Epithelial cell of esophagus (primary cell): ENCODE data around the gene ANKRD53.
"Not testable (repeated sequence)": the region's sequence is repeated elsewhere in the genome, so short reads cannot be mapped to it uniquely, and the experiment has no call there.

Experiments
- DNase-seq: peaks from one replicate; pipeline ENCODE4 v3.0.0; 2010; ENCODE audit warnings: low read depth
- H3K4me3 ChIP-seq: 2 replicates; pipeline ENCODE4 v1.5.1; 2011; ENCODE audit warnings: mild to moderate bottlenecking, low read length, control low read depth
- TF ChIP-seq, protein P1 (sequence below): IDR thresholded peaks from 2 replicates; pipeline ENCODE4 v1.5.1; 2011; ENCODE audit warnings: low read depth, mild to moderate bottlenecking, low read length, control low read depth, inconsistent platforms; ENCODE audit not compliant: insufficient read depth; ENCODE audit errors: missing control alignments

Gene ANKRD53

DNA sequence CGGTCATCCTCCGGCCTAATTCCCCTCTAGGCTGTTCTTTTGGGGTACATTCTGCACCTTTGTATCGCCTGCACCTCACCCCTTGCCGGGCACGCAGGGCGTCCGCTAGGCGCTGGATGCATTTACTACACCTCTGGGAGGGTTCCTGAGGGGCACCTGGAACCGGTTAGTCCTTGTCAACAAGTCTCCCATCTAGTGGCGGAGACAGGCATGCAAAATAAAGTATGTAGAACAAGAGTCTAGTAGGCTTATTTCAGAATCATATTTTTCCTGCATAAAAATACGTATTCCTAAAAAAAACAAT lies 16.9 kb downstream of the ANKRD53 start:
- TF ChIP-seq, protein P1, sequence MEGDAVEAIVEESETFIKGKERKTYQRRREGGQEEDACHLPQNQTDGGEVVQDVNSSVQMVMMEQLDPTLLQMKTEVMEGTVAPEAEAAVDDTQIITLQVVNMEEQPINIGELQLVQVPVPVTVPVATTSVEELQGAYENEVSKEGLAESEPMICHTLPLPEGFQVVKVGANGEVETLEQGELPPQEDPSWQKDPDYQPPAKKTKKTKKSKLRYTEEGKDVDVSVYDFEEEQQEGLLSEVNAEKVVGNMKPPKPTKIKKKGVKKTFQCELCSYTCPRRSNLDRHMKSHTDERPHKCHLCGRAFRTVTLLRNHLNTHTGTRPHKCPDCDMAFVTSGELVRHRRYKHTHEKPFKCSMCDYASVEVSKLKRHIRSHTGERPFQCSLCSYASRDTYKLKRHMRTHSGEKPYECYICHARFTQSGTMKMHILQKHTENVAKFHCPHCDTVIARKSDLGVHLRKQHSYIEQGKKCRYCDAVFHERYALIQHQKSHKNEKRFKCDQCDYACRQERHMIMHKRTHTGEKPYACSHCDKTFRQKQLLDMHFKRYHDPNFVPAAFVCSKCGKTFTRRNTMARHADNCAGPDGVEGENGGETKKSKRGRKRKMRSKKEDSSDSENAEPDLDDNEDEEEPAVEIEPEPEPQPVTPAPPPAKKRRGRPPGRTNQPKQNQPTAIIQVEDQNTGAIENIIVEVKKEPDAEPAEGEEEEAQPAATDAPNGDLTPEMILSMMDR: peak; percentile 58
- H3K4me3 ChIP-seq: peak overlapping the region; percentile 60
- DNase-seq: peak; percentile 68

DNA sequence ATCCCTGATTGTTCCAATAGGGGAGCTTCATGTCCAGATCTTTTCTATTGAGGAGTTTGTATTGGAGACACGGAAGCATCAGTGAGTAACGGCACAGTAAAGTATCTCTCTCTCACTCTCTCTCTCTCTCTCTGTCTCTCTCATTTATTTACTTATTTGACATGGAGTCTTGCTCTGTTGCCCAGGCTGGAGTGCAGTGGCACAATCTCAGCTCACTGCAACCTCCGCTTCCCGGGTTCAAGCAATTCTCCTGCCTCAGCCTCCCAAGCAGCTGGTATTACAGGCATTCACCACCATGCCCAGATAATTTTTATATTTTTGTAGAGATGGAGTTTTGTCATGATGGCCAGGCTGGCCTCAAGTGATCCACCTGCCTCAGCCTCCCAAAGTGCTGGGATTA lies 20.5 kb downstream of the ANKRD53 start:
- DNase-seq, H3K4me3 ChIP-seq: not testable (repeated sequence)

DNA sequence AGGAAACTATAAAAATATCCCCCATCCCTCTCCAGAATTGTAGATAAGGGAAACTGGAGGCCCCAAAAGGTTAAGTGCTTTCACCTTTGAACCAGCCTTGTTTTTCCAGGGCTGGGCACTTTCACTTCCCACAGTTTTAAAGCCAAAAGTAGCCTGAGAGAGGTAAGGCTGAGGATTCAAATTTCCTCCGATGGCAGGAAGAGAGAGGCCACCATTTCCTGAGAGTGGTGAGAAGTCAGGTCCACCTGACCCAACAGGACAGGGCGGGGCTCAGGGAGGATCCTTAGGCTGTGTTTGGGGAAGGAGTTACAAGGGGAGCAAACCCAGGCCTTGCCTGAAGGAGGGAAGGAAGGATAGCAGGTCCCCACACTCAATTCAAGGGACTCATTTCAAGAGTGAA lies 20.9 kb downstream of the ANKRD53 start:
- TF ChIP-seq, protein P1: no peak
- no peak overlapping the region for H3K4me3 ChIP-seq
- no peak for DNase-seq

DNA sequence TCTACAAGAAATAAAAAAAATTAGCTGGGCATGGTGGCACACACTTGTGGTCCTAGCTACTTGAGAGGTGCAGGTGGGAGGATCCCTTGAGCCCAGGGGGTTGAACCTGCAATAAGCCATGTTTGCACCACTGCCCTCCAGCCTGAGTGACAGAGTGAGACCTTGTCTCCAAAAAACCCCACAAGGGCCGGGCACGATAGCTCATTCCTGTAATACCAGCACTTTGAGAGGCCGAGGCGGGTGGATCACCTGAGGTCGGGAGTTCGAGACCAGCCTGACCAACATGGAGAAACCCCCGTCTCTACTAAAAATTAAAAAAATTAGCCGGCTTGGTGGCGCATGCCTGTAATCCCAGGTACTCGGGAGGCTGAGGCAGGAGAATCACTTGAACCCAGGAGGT lies 21.5 kb downstream of the ANKRD53 start:
- DNase-seq, H3K4me3 ChIP-seq: not testable (repeated sequence)

DNA sequence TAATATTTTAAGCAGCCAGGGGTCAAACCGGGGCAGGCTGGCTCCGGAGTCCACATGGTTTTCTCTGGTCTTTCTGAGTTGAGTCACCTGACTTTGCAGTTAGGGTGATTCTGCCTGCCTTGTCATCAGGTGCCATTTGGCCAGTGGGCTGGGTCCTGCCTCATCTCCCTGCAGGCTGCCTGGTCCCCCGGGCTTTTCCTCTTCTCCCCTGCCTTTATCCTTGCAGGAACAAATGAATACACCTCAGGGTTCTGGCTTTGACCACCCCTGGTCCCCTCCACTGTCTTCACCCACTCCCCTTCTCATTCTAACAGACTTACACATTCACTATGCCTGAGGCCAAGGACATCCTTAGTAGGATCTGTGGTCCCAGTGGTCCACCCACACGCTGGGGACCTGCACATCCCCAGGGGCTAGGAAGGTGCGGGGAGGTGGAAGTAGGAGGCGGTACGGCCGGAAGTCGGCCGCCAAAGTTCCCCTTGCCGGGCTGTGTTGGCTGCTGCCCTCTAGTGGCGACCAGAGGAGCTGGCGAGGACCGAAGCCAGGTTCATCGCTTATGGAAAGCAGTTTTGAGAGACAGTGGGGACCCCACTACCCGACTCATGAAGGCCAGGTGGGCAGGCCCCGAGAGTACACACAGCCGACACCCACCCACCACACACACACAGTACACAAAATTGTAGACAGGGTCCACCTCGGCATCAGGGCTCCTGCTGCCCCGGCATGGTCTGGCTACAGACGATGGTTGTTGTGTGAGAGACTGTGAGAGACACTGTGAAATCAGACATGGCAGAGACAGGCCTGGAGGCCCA lies 22.6 kb downstream of the ANKRD53 start:
- peak; percentile 67 for DNase-seq
- H3K4me3 ChIP-seq: peak overlapping the region; percentile 28
- TF ChIP-seq, protein P1: peak; percentile 91

DNA sequence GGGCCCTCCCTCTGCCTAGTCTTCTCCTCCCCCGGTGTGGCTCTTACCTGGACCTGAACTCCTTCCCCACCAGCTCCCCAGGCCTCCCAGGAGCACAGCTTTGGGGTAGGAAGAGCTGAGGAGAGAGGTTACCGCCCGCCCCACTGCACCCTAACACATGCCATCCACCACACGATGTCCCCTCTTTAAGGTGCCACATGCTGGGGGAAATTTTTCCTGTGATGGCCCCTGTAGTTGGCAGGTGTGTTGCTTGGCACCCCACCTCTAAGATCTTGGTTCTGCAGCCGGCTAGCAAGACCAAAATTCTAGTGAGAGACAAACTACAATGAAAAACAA lies 23.1 kb downstream of the ANKRD53 start:
- H3K4me3 ChIP-seq: no peak overlapping the region
- TF ChIP-seq, protein P1: no peak
- DNase-seq: no peak

DNA sequence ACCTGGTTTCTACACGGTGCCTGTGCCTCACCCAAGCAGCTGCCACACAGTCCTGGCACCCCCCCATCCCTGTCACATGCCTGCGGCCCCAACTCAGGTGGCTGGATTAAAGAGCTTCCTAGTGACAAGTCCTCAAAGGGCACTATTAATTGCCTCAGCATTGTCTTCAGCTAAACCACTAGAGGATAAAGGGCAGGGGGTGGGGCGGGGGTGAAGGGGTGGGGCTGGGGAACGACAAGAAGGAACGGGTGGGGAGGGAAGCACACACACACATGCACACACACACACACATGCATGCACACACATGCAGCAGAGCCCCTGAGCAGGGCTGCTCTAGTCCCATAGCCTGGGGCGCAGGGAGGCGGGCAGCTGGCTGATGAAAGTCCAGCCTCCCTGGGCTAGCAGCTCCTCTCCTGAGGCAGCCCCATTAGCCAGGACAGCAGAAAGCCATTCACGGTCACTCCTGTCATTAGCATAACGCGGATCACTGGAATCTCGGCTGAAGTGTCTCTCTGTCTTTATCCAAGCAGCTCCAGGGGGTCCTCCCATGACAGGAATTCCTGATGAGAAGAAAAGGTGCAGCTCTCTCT lies 23.6 kb downstream of the ANKRD53 start:
- TF ChIP-seq, protein P1: no peak
- no peak for DNase-seq
- H3K4me3 ChIP-seq: no peak overlapping the region

DNA sequence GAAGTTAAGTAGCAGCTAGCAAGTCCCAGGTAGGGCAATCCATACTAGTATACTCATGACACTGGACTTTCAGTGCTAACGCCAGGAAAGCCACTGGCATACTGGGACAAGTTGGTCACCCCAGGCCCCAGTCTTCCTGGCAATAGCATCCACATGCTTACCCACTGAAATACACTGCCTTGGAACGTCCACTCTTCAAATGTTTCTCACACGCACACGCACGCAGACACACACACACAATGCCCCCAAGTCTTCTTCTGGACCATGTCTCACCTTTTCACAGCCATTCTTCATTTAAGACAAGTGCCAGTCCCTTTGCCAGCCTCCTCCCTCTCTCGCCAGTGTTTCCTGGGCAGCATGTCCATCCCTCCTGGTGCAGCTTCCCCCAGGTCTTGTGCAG lies 25.0 kb downstream of the ANKRD53 start:
- no peak for DNase-seq
- no peak overlapping the region for H3K4me3 ChIP-seq
- TF ChIP-seq, protein P1: no peak
